ENCODE measurements around the gene TOP3B.

Gene TOP3B

DNA sequence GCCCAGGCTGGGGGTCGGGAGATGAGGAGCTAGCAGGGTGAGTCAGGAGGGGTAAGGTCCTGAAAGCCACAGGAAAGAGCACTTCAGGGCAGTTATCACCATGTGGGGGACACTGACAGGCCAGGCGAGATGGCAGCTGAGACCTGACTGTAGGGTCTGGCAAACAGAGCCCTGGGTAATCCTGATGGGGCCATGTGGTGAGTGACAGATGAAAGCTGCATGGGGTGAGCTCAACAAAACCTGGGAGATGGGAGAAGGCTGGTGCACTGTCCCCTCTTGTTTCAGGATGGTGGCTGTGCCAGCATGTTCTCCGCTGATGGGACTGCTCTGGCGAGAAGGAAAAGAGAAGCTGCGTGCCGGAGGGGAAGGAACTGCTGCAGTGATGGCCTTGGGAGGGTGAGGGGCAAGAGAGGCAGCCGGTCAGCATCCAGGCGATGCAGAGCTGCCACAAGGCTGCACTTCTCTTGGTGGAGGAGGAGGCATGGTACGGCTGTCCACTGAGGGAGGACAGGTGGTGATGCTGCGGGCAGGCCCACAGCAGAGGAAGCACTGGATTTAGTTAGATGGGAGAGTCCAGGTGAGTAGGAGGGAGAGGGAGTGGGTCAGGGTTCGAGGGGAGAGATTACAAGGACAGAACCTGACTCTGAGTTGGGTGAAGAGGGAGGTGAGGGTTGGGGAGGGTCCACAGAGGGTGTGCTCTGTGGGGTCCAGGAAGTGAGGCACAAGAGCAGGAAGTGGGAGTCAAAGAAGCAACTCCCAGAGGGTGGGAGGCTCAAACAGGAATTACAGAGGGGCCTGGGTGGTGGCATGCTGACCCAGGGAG, 3.8 kb downstream of the TOP3B start:
- no peak for DNase-seq

DNA sequence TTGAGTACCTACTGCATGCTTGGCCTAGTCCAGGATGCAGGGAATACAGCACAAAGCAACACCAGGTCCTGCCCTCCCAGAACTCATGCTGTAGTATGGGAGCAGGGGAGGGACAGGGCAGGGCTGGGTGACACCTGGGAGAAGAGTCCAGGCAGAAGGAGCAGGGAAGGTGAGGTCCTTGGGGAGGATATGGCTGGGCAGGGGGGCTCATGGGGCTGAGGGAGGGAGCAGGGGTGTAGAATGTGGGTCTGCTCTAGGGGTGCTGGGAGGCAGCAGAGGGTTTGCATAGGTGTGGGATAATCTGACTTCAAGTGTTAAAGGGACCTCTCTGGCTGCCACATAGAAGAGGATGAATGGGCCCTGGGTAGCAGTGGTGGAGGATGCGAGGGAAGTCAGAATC, 4.8 kb downstream of the TOP3B start:
- no peak for DNase-seq

DNA sequence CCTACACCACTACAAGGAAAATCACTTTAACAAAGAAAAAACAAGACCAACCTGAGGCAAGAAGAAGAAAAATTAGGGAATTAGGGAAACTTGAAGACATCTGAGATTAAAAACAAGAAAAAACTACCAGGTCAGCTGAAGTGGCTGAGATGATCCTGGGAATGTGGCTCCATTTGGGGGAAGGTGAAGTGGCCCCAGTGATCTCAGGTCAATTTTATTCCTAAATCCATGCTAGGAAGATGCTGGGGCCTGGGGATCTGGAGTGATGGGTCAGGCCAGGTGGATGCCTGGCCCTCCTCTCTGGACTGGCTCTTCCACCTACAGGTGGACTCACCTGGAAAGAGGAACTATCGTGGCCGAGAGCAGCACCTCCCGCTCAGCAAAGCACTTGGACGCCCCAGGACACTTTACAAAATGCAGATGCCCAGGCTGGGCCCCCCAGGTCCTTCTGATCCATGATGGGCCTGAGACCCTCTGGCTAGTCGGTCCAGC, 6.7 kb downstream of the TOP3B start:
- DNase-seq = no peak

DNA sequence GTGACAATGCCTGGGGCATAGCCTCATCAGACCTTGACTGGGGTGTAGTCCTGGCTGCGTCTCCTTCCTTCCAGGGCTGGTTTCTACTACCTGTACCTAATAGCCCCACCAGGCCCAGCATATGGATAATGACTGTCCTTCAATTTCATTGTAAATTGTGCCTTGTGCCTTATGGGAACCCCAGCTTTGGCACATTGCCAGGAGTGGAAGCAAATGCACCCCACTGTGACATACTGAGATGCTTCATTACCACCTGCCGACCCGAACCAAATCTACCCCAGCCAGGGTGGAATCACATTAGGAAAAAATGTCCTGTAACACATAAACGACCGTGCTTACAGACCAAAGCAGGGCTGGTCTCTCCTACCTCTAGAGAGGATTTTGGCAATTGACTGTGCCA, 7.3 kb downstream of the TOP3B start:
- DNase-seq = no peak

DNA sequence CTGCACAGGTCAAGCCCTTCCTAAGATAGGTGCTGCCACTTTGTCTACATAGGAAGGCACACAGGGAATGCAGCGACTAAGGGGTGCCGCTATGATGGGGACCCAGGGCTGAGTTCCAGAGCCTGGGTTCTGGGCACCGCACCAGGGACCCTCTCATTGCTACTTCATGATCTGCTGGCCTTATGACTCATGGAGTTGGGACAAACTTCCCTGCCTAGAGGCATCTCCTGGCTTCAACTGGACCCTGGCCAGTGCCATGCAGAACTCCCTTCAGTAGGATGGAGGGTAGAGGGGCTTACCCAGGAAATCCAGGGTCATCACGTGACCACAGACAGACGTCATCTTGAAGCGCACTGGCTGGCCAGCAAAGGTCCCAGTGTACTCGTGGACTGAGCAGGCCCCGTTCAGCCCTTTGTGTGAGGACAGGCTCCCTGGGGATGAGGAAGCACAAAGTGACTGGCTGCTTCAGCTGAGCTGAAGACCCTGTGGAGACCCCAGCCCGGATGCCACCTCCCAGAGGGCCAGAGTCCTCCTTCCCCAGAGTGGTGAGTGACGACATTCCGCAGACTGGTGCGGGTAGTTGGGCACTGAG, 8.4 kb downstream of the TOP3B start:
- DNase-seq = no peak

DNA sequence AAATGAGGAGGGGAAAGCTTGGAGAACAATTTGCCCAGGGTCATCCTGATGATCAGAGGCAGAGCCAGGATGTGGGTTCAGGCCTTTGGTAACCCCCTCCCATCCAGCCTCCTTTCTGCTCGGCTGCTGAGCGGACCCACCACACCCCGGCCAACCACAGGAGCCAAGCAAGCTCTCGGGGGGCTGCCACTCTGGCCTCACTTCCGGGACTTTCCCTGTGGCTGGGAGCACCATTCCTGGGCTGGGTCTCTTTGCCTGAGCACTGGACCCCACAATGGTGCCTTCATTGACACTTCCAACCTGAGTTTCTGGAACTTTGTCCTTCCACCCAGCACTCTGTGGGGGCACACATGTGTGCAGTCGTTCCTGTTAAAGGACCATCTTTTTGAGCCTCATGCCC, 9.8 kb downstream of the TOP3B start:
- DNase-seq = no peak

DNA sequence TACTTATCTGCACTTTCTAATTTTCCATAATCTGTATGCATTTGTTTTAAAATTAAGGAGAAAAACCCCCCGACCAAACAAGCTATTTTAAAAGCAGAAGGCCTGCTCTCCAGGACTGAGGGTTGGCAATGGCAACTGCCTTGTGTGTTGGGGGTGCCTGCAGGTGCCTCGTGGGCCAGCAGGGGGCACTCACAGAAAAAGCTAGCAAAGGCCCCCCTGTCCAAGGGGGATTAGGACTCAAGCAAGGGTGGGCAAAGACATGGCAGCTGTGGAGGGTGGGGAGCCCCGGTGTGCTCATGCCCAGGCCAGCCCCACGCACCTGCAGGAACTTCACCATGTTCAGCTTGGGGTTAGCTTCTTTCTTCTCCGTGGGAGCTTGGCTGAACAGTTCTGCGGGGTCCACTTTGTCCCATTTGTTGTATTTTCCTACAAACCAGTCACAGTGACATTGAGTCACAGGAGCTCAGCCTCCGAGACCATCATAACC, 10.3 kb downstream of the TOP3B start:
- peak; percentile 64 for DNase-seq

DNA sequence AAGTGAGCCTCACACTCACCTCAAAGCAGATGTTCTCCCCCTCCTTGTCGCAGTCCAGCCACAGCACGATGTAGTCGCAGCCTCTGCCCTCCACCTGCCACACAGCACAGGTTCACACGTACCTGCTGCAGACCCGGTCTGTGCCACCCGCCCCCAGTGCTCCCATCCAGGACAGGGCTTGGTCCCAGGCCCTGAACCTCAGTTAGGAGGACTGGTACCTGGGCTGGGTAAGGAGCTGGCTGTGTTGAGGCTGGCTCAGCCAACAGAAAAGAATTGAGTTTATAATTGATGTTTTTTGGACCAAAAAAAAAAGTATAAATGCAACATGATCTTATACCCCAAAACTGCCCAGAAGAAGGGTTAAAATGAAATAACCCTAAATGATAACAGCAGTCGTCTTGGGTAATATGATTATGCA, 10.7 kb downstream of the TOP3B start:
- DNase-seq = no peak

DNA sequence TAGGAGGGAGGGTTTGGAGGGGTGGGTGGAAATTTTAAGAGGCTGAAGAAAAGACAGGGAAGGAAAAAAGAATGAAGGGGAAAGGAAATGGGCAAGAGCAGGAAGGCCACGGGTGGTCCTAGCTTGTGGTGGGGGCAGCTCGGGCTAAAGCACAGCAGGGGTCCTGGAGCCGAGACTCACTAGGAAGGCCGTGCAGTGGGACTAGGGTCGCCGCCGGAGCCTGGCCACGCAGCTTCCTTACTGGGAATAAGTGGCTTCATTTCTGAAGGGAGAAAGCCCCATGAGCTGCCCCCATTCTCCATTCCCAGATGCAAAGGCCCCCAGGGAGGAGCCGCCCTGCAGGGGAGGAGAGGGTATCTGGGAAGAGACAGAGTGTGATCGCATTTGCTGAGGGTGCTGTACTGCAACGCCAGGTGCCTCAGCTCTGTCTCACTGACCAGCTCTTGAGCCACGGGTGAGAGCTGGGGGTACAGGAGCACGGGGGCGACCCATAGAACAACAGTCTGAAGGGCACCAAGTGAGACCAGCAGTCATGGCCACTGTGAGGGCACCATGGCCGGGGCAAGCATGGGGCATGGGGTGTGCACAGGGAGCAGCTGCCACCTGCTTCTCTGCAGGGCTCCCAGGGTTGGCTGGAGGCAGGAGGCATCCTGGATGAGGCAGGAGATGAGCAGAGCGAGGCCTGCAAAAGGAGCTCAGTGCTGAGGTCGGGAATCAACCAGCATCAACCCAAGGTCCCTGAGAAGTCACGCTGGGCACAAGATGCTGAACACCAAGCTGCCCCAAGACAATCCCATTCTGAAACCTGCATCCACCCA, 11.6 kb downstream of the TOP3B start:
- DNase-seq = no peak

DNA sequence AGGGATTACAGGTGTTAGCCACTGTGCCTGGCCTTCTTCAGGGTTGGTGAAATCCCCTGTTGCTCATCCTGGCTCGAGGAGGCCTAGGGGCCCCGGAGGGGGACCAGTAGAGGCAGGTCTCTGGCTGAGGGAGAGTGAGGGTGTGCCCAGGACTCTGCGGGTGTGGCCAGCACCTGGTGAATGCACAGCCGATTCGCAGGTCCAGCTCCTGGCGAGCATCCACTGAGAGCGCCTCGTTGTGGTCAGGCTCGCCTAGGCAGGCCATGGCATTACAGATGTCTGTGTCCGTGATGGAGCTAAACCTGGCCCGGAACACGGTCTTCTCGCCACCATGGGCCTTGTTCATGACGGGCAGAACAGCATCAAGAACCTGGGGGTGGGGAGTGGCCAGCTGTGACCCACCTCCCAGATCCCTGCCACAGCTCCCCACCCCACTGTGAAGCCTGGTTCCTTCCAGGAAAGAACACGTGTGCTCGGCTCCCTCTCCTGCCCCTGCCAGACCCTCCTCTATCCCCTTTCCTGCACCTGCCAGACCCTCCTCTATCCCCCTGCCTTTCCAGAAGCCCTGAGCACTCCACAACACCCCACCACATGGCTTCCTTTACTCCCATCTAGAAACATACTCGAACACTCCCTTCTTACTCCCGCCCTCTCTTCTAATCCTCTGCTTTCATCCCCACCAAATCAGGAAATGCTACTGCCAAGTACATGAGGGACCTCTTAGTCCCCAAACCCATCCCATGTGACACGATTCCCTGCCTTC, 12.4 kb downstream of the TOP3B start:
- DNase-seq = no peak

DNA sequence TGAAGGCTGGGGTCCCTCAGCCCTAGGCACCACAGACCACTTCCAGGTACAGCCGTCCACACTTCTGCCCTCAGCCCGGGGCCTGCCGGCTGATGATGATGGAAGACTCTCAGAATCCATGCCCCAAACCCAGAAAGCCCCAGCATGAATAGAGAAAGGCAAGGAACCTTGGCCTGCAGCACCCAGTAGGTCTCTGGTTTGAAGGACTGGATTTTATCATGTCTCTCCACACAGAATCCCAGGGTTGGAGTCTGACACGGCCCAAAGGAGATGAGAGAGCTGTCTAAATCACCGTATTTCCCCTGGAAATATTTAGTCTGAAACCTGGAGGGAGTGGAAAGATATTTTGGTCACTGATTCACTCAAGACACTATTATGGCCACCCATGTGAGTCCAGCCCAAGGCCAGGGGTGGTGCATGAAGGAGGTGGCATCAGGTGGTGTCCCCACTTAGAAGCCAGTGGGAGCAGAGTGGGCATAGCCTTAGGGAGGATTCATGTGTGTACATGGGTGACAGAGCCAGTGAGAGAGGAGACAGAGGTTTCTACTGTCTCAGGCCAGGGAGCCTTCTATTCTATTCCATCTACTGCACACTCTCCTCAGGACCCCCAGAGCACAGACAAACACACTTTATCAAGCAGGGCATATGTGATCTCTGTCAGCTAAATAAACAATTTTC, 14.0 kb downstream of the TOP3B start:
- DNase-seq = no peak

DNA sequence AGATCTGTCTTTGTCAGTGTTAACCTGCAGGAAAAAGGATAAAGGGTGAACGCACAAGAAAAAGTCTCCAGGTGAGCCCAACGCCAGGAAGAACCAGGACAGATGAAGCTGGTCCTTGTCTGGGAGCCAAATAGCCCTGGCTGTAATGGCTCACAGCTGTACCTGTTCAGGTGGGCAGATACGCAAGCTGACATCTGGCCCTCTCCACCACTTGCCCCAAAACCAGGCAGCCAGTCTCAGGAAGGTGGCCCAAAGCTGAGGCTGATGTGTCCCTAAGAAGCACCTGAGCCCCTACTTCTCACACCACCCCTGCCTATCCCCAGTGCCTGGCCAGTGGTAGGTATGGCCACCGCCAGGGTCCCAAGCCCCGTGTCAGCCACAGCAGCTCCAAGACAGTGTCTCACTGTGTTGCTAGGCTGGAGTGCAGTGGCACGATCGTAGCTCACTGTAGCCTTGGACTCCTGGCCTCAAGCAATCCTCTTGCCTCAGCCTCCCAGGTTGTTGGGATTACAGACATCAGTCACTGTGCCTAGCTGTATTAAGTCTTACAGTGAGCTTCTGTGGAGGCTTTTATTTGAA, 14.8 kb downstream of the TOP3B start:
- DNase-seq = no peak

DNA sequence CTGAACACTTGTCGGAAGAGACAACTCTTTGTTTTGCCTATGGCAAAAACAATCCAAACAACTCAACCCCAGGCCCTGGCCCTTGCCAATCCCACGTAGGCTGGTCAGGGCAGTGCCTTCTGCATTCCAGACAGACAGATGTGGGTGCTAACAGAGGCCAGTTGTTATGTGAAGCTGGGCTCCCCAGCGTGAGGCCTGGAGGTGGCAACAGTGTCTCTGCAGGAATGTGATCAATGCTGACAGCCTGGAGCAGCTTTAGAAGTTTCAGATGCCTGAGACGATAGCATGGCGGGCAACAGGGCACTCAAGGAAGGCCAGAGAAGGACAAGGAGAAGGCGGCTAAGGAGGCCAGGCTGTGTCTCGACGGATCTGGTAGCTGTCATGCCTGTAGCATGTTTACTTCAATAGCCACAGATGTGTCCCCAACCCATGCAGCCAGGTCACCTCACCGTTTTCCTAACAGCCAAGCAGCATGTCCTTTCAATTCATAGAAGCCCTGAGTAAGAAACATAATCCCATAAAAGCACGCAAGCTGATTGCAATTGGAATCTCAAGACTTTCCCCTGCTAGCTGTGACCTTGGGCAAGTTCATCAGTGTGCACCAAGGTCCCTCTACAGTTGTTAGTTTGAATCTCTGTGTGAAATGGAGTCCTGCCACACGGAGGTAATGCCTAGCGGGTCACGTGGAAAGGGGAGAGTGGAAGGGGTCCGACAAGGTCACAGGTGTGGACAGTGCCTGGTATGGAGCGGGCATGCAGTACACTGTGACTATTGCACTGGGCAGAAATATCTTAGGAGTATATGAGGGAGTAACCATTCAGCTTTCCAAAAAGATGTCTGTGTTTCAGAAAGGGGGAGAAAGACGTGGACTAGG, 15.7 kb downstream of the TOP3B start:
- no peak for DNase-seq

DNA sequence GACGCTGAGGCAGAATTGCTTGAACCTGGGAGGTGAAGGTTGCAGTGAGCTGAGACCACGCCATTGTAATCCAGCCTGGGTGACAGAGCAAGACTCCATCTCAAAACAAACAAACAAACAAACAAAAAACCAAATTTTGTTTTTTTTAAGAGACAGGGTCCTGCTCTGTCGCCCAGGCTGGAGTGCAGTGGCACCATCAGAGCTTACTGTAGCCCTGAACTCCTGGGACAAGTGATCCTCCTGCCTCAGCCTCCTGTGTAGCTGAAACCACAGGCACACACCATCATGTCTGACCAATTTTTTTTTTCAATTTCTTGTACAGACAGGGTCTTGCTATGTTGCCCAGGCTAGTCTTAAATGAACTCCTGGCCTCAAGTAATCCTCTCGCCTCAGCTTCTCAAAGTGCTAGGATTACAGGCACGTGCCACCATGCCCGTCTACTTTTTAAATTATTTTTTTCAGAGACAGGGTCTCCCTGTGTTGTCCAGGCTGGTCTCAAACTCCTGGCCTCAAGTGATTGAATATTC, 16.8 kb downstream of the TOP3B start:
- DNase-seq = no peak

DNA sequence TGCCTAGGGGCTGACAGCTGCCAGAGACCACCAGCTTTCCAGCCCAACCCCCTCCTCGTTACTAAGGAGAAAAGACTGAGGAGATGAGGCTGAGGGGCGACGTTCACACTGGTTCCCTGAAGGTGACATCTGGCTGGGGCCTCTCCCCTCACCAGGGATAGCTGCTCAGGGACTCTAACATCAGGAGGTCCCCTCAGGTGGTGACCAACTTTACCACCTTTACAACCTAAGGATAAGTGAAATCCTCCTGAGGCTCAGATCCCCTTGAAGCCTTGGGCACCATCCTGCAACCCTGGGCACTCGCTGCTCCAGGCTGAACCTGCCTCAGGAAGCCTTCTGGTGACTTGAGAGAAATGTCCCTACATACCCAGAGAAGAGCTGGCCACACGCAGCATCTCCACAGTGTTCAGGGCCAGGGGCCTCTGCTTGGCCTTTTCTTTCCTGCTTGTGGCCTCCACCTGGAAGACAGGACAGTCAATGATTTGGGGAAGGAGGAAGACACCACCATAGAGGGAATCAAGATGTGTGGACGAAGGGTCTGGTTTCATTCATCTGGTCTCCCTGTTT, 17.6 kb downstream of the TOP3B start:
- DNase-seq = no peak

DNA sequence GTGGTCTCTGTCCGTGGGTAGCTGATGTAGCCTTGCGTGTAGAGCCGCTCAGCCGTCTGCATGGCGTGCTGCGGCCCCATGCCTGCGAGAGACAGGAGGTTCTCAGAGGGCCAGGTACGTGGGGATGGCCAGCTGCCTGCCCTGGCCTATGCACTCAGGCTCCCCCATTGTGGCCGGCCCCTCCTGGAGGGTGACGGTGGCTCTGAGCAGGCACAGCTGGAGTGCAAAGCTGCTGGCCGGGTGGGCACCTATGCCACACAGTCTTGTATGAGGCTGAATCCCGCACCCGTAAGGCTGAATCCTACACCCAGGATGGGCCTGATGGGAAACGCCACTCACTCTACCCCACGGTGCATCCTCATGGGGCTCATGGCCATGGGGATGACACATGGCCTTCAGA, 18.4 kb downstream of the TOP3B start:
- DNase-seq = no peak

DNA sequence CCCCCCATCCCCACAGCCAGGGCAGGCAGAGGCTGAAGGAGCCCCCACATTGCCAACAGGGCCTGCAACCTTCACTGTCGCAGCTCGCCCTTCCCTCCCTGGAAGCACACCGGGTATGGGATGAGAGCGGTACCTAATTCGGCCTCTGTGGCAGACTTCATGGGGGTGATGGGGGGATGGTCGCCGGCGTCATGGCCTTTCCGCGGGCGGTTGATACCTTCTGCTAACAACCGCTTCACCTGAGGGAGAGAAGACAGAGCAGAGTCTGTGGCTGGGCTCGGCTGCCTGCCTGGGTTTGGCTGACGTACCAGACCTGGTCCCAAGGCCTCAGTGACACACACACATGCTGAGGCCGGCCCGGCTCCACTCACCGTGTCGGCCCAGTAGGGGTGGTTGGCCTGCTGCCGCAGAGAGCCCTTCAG, 18.8 kb downstream of the TOP3B start:
- no peak for DNase-seq

DNA sequence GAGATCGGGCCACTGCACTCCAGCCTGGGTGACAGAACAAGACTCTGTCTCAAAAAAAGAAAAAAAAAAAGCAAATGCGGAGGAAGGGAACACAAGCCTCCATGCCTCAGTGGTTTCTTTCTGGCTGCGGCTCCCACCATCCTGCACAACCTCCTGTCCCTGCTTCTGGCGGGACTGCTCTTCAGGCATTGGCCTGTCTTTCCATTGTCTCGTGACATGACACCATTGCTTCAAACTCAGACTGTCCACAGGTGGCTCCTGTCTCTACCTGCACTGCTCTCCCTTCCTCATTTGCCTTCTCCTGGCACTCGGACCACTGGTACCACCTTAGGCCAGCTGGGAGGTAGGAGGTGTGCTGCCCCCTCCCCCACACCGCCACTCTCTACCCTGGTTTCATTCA, 19.3 kb downstream of the TOP3B start:
- no peak for DNase-seq

DNA sequence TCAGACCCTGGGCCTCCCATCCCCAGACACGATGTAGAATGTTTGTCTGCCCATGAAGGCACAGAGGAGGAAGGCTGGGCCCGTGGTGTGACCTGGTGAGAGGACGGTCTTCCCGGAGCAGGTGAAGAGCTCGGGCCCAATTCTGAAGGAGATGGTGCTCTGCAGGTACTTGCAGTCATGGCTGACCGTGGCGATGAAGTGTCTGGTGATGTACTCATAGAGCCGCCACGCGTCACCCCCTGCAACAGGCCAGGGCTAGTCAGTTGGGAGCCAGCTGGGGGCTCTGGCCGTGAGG, 20.0 kb downstream of the TOP3B start:
- no peak for DNase-seq

DNA sequence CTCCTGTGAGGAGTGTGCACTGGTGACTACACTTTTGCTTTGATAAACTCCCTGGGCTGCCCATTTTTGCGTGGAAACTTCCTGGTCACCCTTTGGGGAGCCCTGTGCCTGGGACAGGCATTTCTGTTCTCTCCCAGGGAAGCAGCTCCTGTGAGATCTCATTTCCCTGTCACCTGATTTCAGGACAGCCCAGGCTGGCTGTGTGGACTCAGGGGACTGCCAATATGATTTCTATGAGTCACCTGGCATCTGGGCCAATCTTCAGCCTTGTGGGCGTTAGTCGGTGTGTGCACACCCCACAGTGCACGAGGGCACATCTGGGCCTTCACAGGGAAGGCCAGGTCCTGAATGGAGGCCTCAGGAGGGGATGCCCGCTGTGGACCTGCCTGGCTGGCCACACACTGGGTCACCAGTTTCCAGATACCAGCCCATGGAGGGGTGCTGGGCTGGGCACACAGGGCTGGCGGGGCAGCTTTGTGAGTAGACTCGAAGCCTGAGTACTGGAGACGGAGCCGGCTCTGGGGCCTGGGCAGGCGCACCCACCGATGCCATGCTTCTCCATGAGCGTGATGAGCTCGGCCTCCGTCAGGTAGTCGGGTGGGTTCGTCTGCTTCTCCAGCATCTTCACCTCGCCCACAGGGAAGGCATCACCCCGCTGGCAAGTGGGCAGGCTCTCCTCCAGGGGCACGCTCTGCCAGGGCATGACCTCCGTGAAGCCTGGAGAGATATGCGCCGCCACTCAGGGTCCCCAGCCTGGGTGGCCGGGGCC, 20.5 kb downstream of the TOP3B start:
- no peak for DNase-seq

All from stimulated activated CD4-positive, alpha-beta T cell treated with anti-CD3 and anti-CD28 coated beads, Interleukin-4, amount 100 ng/mL, for 1 hour (primary cell).